Brain pericyte (primary cell): ENCODE measurements around the gene STXBP4.
A peak's percentile ranks its signal among the peaks of the same experiment; 100 is the strongest.

Experiments used
- DNase-seq: peaks from one replicate; pipeline ENCODE4 v3.0.0-alpha.2; 2012; ENCODE audit warnings: low read depth, low spot score

The STXBP4 gene

GRCh38 chr17:54968262-54968987, at the start of gene STXBP4, which contains the start of gene COX11:
Gene STXBP4, plus strand, starts transcription at chr17:54968765. Its CDS starts 17,455 bp downstream, at chr17:54986220.
Gene COX11, minus strand, starts transcription at chr17:54968654. Its CDS starts 8 bp downstream, at chr17:54968646.
- DNase-seq = peak; percentile 93

GRCh38 chr17:54919425-54919824, 49.1 kb upstream of the STXBP4 start:
- DNase-seq = no peak

GRCh38 chr17:54920819-54921218, 47.7 kb upstream of the STXBP4 start:
- no peak for DNase-seq

GRCh38 chr17:54924405-54924804, 44.2 kb upstream of the STXBP4 start:
- DNase-seq = no peak

- DNase-seq = no peak
Observed at GRCh38 chr17:54927525-54927924, 41.0 kb upstream of the STXBP4 start.

GRCh38 chr17:54932711-54933110, 35.9 kb upstream of the STXBP4 start:
- peak; percentile 64 for DNase-seq

- DNase-seq = no peak
Observed at GRCh38 chr17:54933921-54934320, 34.6 kb upstream of the STXBP4 start.

GRCh38 chr17:54935471-54935870, 33.1 kb upstream of the STXBP4 start:
- no peak for DNase-seq

GRCh38 chr17:54937018-54937417, 31.5 kb upstream of the STXBP4 start:
- no peak for DNase-seq

- DNase-seq = no peak
Observed at GRCh38 chr17:54937426-54937825, 31.1 kb upstream of the STXBP4 start.

- no peak for DNase-seq
Observed at GRCh38 chr17:54941285-54941684, 27.3 kb upstream of the STXBP4 start.

- no peak for DNase-seq
Observed at GRCh38 chr17:54944796-54945195, 23.8 kb upstream of the STXBP4 start.

- DNase-seq = no peak
Observed at GRCh38 chr17:54945231-54945630, 23.3 kb upstream of the STXBP4 start.

- DNase-seq = no peak
Observed at GRCh38 chr17:54945671-54946070, 22.9 kb upstream of the STXBP4 start.

- DNase-seq = no peak
Observed at GRCh38 chr17:54947396-54947795, 21.2 kb upstream of the STXBP4 start.

- peak; percentile 29 for DNase-seq
Observed at GRCh38 chr17:54948380-54948779, 20.2 kb upstream of the STXBP4 start.

GRCh38 chr17:54950116-54950515, 18.4 kb upstream of the STXBP4 start:
- no peak for DNase-seq

GRCh38 chr17:54951286-54951685, 17.3 kb upstream of the STXBP4 start:
- no peak for DNase-seq

- DNase-seq = no peak
Observed at GRCh38 chr17:54956791-54957190, 11.8 kb upstream of the STXBP4 start.

GRCh38 chr17:54967621-54968261, 824 bp upstream of the STXBP4 start:
- no peak for DNase-seq

GRCh38 chr17:54968988-54969332, 395 bp downstream of the STXBP4 start:
- DNase-seq = no peak

GRCh38 chr17:54969658-54970572, 1.4 kb downstream of the STXBP4 start:
- no peak for DNase-seq
